HepG2 (cell line): ENCODE results near the gene MICOS13. TPM values are rescaled to one million over a fixed set of nuclear protein-coding genes. Genes with fewer than 3 reads are reported as not detected.

ENCODE experiments used
- ARID2 ChIP-seq: sonication (generic); formaldehyde crosslinking; IDR thresholded peaks from 2 replicates; pipeline ENCODE4 v1.8.1; 2022; ENCODE audit warnings: mild to moderate bottlenecking, missing genetic modification reagents, borderline replicate concordance
- ATF4 ChIP-seq, 2 experiments: fragments of 450-650 bp in 1 of 2; sonication (generic) in 1 of 2; formaldehyde crosslinking; IDR thresholded peaks; 2 replicates each; pipeline versions ENCODE4 v1.5.0 to v1.8.0; 2020 to 2022; ENCODE audit warnings: mild to moderate bottlenecking in 1 of 2, missing genetic modification reagents in 1 of 2
- KMT2B ChIP-seq: IDR thresholded peaks from 2 replicates; pipeline ENCODE4 v1.6.1; 2016; ENCODE audit warnings: missing genetic modification reagents, missing compliant biosample characterization
- MED8 ChIP-seq: sonication (generic); formaldehyde crosslinking; IDR thresholded peaks from 2 replicates; pipeline ENCODE4 v1.8.1; 2023; ENCODE audit warnings: mild to moderate bottlenecking, missing genetic modification reagents; ENCODE audit not compliant: insufficient replicate concordance
- RBM39 ChIP-seq: fragments of 200-400 bp; formaldehyde crosslinking; IDR thresholded peaks from one replicate; pipeline ENCODE4 v1.6.1; 2018; ENCODE audit warnings: antibody characterized with exemption, mild to moderate bottlenecking, low read depth, low read length; ENCODE audit not compliant: poor library complexity, severe bottlenecking
- SNAPC5 ChIP-seq: sonication (generic); formaldehyde crosslinking; IDR thresholded peaks from 2 replicates; pipeline ENCODE4 v1.8.1; 2023; ENCODE audit warnings: mild to moderate bottlenecking, missing genetic modification reagents, borderline replicate concordance
- STAG1 ChIP-seq: sonication (generic); formaldehyde crosslinking; IDR thresholded peaks from 2 replicates; pipeline ENCODE4 v1.4.0; 2020; ENCODE audit warnings: missing genetic modification reagents
- ZMYM4 ChIP-seq: sonication (generic); formaldehyde crosslinking; IDR thresholded peaks from 2 replicates; pipeline ENCODE4 v1.8.1; 2023; ENCODE audit warnings: mild to moderate bottlenecking, missing genetic modification reagents
- ZNF136 ChIP-seq: sonication (generic); formaldehyde crosslinking; IDR thresholded peaks from 2 replicates; pipeline ENCODE4 v1.8.1; 2022; ENCODE audit warnings: low read depth, mild to moderate bottlenecking, moderate library complexity, missing genetic modification reagents
- ZNF337 ChIP-seq: sonication (generic); formaldehyde crosslinking; IDR thresholded peaks from 2 replicates; pipeline ENCODE4 v1.5.1; 2020; ENCODE audit warnings: missing genetic modification reagents, low read depth, mild to moderate bottlenecking, borderline replicate concordance
- ZNF574 ChIP-seq: sonication (generic); formaldehyde crosslinking; IDR thresholded peaks from 2 replicates; pipeline ENCODE4 v1.4.0; 2020; ENCODE audit warnings: missing genetic modification reagents
- polyA plus RNA-seq, 8 experiments: library from polyadenylated mRNA; depleted of rRNA in 3 of 8; stranded (reverse) in 7 of 8; unstranded in 1 of 8; fragments of >200 nt; fragmentation: Illumina TruSeq in 4 of 8; extraction: Trizol in 4 of 8; gene quantifications; 2 replicates each; pipeline versions ENCODE4 v1.2.1 to v1.2.3, GENCODE V29; 2011 to 2016; ENCODE audit warnings: low read depth in 4 of 8, missing spikeins in 1 of 8, mixed read lengths in 1 of 8; ENCODE audit not compliant: insufficient read depth in 1 of 8
- total RNA-seq, 5 experiments: library from RNA; depleted of rRNA; stranded (reverse); fragments of >200 nt; fragmentation: Illumina TruSeq; extraction: Trizol; gene quantifications; 2 replicates each; pipeline ENCODE4 v1.2.3, GENCODE V29; 2016; ENCODE audit warnings: low read depth in 1 of 5

MICOS13 gene
- total and polyA plus RNA-seq, 2 of the 13 experiments (the other 11 are each of a cell fraction or from before 2014, with no cell fraction given), result 28.8 to 35.4 TPM

GRCh38 chr19:5680437-5681368 lies at the start of gene MICOS13, which contains the start of gene HSD11B1L (continued):
- TF ChIP-seq ZNF136 (CRISPR knock-in tag) (no peak; the same call in 1 of the 2 replicates), ZNF574 (peak; percentile 97), RBM39 (no peak), SNAPC5 (CRISPR knock-in tag) (no peak), STAG1 (CRISPR knock-in tag) (no peak), ZNF337 (CRISPR knock-in tag) (no peak), ATF4 (CRISPR knock-in tag; IDR thresholded peaks at IDR 0.05) (peak in 1 of 2 experiments; percentile 41; a peak in 1 of 4 replicates), MED8 (CRISPR knock-in tag) (peak; percentile 38), ARID2 (no peak), ZMYM4 (CRISPR knock-in tag) (peak; percentile 60; the same call in 1 of the 2 replicates), KMT2B (CRISPR knock-in tag) (peak; percentile 78)
